GM06990 (cell line): ENCODE measurements around the gene FTO.

Source experiments
- DNase-seq: peaks from one replicate; pipeline ENCODE4 v3.0.0-alpha.2; 2011; ENCODE audit not compliant: insufficient read length; ENCODE audit errors: extremely low read depth
- H3K27me3 ChIP-seq: replicated peaks from 2 replicates; pipeline ENCODE4 v1.6.0; 2011; ENCODE audit warnings: low read length; ENCODE audit not compliant: control insufficient read depth, insufficient read depth
- H3K36me3 ChIP-seq: 2 replicates; pipeline ENCODE4 v1.5.1; 2011; ENCODE audit warnings: low read length; ENCODE audit not compliant: control insufficient read depth, insufficient read depth
- H3K4me3 ChIP-seq: replicated peaks from 2 replicates; pipeline ENCODE4 v1.5.1; 2011; ENCODE audit warnings: low read depth, mild to moderate bottlenecking, control low read depth, low read length
- CTCF ChIP-seq: IDR thresholded peaks from 2 replicates; pipeline ENCODE4 v1.5.1; 2011; ENCODE audit warnings: low read length, control low read depth, mild to moderate bottlenecking, inconsistent platforms; ENCODE audit not compliant: insufficient read depth, poor library complexity, severe bottlenecking

Gene FTO

GRCh38 chr16:54102888-54103866 is 399.2 kb downstream of the FTO start:
- no peak for DNase-seq
- TF ChIP-seq CTCF = no peak
- H3K36me3 ChIP-seq = no peaks in the 10 kb centered on the region
- H3K27me3 ChIP-seq = no peaks in the 10 kb centered on the region
- H3K4me3 ChIP-seq = no peak overlapping the region

GRCh38 chr16:54106057-54106456 is 402.1 kb downstream of the FTO start:
- H3K36me3 ChIP-seq = no peaks in the 10 kb centered on the region
- no peak for TF ChIP-seq CTCF
- H3K27me3 ChIP-seq = no peaks in the 10 kb centered on the region
- no peak for DNase-seq
- H3K4me3 ChIP-seq = no peak overlapping the region

- Histone ChIP-seq H3K4me3 (no peak overlapping the region), H3K27me3 (no peaks in the 10 kb centered on the region), H3K36me3 (no peaks in the 10 kb centered on the region)
- TF ChIP-seq CTCF = no peak
- DNase-seq = no peak
Observed at GRCh38 chr16:54107583-54108202, 403.7 kb downstream of the FTO start.

GRCh38 chr16:54110016-54110981 is 406.3 kb downstream of the FTO start:
- Histone ChIP-seq H3K4me3 (no peak overlapping the region), H3K36me3 (no peaks in the 10 kb centered on the region; the same call in 1 of the 2 replicates), H3K27me3 (no peaks in the 10 kb centered on the region)
- TF ChIP-seq CTCF = no peak
- no peak for DNase-seq

GRCh38 chr16:54112451-54113206 is 408.7 kb downstream of the FTO start:
- H3K4me3 ChIP-seq = no peak overlapping the region
- no peaks in the 10 kb centered on the region; the same call in 1 of the 2 replicates for H3K36me3 ChIP-seq
- DNase-seq = no peak
- TF ChIP-seq CTCF = no peak
- no peaks in the 10 kb centered on the region for H3K27me3 ChIP-seq
